ENCODE results near the gene ADAMTS6.

DNA sequence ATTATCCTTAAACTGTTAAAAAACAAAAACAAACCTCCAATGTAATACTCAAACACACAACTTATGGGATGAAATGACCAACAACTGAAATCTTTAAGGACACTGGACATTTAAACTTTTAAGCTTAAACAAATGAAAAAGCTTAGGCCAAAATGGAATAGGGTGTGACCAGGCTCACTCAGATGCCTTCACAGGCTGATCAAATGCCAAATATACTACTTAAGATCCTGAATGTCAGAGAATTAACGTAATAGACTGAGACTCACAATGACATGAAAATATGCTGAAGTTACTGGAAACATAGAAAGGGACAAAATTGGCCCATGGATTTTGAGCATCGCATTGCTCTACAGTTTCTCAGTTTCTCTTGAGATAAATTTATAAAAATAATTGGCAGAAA, 286.8 kb downstream of the ADAMTS6 start:
- TF ChIP-seq POLR2A (IDR thresholded peaks at IDR 0.05; ENCODE audit: low read length) (no peak), EP300 (IDR thresholded peaks at IDR 0.05) (no peak), HOXA7 (CRISPR knock-in tag; IDR thresholded peaks at IDR 0.05) (no peak), TP53 (CRISPR knock-in tag; IDR thresholded peaks at IDR 0.05) (no peak), CHD2 (IDR thresholded peaks at IDR 0.05; ENCODE audit: low read length, partially characterized antibody) (no peak), RCOR1 (IDR thresholded peaks at IDR 0.05; ENCODE audit: low read depth, low read length) (no peak)
- TF ChIP-seq, protein P1, sequence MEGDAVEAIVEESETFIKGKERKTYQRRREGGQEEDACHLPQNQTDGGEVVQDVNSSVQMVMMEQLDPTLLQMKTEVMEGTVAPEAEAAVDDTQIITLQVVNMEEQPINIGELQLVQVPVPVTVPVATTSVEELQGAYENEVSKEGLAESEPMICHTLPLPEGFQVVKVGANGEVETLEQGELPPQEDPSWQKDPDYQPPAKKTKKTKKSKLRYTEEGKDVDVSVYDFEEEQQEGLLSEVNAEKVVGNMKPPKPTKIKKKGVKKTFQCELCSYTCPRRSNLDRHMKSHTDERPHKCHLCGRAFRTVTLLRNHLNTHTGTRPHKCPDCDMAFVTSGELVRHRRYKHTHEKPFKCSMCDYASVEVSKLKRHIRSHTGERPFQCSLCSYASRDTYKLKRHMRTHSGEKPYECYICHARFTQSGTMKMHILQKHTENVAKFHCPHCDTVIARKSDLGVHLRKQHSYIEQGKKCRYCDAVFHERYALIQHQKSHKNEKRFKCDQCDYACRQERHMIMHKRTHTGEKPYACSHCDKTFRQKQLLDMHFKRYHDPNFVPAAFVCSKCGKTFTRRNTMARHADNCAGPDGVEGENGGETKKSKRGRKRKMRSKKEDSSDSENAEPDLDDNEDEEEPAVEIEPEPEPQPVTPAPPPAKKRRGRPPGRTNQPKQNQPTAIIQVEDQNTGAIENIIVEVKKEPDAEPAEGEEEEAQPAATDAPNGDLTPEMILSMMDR (IDR thresholded peaks at IDR 0.05): no peak
